GM21526 (cell line): ENCODE data around the gene FA2H.
"Not testable (repeated sequence)": the region's sequence is repeated elsewhere in the genome, so short reads cannot be mapped to it uniquely, and the experiment has no call there.

Source experiments
- ATAC-seq: cut with Tn5 transposase; IDR thresholded peaks from one replicate; pipeline ENCODE4 v1.9.1; 2021; ENCODE audit warnings: moderate library complexity; ENCODE audit not compliant: unreplicated experiment, low FRiP score

FA2H gene

DNA sequence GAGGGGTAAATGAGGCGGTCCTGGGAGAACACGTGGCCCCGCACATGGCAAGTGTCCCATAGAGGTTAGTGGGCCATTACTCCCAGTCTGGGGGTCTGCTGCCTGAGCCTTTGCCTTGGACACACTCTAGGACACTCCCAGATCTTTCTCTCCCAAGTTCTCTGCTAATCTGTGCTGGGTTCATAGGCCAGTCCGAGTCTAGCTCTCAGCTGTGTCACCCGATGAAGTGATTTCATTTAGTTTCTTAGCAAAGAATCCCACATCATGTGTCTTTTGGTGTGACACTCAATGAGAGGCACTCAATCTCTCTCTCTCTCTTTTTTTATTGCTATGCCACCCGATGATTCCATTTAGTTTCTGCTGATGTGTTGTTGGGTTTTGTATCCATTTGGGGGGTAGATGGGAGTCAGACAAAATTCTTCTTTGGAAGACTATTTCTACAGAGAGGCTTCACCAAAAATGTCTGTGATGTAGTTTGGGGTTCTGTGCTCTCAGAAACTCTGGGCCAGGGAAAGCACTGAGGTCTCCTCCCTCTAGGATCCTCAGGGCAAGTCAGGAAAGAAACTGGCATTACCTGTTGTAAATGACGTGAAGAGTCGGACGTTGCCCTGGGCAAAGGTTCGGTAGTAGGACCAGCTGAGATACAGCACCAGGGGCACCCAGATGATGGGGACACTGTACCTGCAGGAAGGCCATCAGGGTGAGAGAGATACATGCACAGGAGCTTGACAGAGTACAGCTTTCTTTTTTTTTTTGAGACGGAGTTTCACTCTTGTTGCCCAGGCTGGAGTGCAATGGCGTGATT is 48.8 kb downstream of the FA2H start:
- no peak for ATAC-seq

DNA sequence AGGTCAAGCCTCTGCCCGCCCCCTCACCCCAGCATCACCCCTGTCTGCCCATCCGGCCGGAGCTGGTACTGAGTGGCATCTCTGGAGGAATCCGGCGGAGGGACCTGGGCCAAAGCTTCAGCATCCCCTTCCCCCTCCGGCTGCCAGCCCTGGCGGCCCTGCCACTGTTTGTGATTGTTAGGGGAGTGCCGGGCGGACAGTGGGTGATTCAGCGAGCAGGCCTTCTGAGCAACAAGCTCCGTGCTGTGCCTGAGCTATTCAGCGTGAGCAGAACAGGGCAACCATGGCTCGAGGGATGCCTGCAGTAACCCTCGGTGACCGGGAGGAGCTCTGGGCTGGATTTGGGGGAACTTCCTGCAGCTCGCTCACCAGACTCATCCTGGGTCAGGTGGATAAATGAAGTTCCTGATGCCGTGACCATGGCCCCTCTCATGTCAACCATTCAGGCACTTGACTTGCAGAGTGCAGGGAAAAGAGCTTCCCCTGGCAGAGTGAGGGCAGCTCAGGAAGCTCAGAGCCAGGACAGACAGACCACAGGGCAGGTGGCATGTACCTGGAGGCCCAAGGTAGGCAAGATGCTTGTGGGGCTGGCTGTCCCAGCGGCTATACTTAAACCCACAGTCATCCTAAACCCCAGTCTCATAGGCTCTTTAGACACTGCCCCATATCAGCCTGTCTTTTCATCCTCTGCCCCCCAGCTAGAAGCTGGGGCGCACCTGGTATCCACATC is 49.6 kb downstream of the FA2H start:
- no peak for ATAC-seq

GRCh38 chr16:74723256-74723655 is 51.4 kb downstream of the FA2H start:
- no peak for ATAC-seq

GRCh38 chr16:74722156-74722555 is 52.5 kb downstream of the FA2H start:
- ATAC-seq = not testable (repeated sequence)

DNA sequence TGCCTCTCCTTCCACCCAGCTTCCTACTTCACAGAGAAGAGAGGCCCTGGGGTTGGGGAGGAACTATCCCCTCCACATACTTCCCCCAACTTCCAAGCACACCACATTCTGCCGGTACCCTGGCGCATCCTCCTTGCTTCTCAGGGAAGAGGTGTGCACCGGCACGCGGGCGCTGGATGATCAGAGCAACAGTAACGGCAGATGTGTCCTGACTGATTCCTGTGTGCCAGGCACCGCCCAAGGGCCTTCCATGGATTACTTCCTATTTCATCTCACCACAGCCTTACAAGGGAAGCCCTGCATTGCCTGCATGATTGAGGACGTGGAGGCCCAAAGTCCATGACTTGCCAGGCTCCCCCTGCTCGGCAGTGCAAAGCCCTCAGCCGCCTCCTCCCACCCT is 52.9 kb downstream of the FA2H start:
- ATAC-seq = no peak

DNA sequence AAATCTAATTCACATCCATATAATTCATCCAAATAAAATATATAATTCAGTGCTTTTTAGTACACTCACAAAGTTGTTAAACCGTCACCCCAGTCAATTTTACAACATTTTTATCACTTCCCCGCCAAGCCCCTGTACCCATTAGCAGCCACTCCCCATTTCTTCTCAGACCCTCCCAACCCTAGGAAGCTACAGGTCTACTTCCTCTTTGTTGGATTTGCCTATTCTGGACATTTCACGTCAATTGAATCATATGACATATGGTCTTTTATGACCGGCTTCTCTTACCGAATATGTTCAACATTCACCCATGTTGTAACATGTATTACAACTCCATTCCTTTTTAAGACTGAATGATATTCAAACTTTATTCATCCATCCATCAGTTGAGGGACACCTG is 54.0 kb downstream of the FA2H start:
- no peak for ATAC-seq

DNA sequence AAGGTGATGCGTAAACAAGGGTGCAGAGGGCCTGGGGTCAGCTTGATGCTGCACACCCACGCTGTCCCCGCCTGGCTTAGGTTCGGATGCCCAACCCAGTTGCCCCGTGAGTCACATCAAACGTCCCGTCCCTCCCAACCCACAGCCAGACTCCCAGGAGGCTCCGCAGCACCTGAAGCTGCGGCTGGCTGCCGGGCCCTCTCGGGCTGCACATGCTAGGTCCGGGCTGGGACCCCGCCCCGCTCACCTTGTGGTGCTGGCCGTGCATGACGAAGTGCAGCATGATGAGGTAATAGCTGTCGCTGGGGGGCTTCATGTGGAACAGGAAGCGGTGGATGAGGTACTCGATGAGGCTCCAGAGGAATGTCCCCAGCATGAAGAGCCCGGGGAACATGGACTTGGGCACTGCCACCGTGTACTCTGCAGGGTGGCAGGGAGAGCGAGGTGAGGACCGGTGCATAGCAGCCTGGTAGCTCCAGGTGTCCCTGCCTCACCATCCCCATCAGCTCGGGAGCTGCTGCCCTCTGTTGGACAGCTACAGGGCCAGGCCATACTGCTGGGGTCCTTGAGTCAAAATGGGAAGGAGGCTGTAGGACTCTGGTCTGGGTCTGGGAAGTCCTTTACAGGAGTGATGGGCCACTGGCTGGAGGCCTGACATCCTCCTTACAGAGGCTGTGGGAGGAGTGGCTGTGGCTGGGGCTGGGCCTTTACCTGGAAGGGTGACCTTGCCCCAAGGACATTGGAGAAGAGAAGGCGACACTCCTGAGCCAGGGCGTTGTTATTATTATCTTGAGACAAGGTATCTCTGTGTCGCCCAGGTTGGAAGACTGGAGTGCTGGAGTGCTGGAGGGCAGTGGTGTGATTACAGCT is 55.6 kb downstream of the FA2H start:
- no peak for ATAC-seq

DNA sequence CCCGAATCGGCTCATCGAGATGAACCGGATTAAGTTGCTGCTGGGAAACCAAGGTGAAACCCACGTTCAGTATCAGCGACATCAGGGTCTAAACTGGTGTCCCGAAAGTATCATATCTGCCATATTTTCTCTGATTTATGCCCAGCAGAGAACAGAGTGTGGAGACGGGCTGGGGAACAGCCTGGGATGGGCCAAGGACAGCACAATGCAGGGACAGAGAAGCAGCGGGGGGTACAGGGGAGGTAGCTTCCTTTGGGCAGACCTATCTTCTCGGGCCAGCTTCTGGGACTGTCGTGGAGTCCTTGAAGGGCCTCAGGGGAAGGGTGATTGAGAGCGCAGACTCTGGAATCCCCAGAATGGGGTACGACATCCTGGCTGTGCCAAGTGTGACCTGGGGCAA is 56.5 kb downstream of the FA2H start:
- no peak for ATAC-seq

- ATAC-seq = no peak
Observed at GRCh38 chr16:74717367-74717766, 57.3 kb downstream of the FA2H start.

DNA sequence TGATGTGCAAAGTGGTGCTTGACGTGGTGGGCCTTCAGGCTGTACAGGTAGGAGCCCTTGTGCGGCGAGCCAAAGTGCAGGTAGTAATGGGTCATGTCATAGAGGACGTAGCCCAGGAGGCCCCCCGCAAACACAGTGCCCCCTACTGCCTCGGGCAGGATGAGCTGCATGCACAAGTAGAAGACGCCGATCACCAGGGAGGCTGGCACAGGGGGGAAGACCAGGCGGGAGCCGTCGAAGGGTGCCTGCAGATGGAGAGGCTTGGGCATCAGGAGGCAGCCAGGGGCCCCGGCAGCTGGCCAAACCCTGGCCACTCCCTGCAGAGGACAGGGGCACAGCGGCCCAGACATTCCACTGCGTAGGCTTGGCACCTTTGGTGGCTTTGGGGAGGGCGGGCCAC is 58.3 kb downstream of the FA2H start:
- no peak for ATAC-seq

DNA sequence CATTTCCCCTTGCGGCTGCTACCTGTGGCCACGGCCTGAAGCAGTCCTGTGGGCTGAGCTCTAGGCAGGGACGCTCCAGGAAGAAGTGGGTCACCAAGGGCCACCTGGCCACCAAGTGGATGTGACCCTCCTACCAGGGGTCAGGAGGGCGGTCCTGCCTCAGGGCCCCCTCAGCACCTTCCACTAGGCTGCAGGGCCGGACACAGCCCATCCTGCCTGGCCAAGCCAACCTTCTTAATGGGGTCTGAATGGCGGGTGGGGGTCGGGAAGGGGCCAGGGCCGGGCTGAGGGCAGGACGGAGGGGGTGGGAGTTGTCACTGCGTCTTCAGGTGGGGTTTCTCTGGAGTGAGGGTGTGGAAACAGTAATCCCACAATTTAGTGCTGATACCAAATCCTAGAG is 60.7 kb downstream of the FA2H start:
- ATAC-seq = no peak

- ATAC-seq = no peak
Observed at GRCh38 chr16:74713325-74713724, 61.3 kb downstream of the FA2H start.

- no peak for ATAC-seq
Observed at GRCh38 chr16:74711938-74712337, 62.7 kb downstream of the FA2H start.

DNA sequence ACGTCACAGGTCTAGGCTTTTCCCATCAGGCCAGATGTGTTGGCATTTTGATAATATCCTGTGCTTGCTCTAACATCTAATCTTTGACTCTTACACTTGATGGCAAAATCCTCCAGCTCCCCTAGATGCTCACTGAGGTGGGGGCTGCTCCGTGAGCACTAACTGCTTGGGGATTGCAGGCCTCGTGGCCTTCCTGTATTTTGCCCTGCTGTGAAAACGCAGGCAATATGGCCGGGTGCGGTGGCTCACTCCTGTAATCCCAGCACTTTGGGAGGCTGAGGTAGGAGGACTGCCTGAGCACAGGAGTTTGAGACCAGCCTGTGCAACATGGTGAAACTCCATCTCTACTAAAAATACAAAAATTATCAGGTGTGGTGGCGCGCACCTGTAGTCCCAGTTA is 64.2 kb downstream of the FA2H start:
- ATAC-seq = no peak

- peak; percentile 83 for ATAC-seq
Observed at GRCh38 chr16:74709441-74709877, 65.2 kb downstream of the FA2H start.

DNA sequence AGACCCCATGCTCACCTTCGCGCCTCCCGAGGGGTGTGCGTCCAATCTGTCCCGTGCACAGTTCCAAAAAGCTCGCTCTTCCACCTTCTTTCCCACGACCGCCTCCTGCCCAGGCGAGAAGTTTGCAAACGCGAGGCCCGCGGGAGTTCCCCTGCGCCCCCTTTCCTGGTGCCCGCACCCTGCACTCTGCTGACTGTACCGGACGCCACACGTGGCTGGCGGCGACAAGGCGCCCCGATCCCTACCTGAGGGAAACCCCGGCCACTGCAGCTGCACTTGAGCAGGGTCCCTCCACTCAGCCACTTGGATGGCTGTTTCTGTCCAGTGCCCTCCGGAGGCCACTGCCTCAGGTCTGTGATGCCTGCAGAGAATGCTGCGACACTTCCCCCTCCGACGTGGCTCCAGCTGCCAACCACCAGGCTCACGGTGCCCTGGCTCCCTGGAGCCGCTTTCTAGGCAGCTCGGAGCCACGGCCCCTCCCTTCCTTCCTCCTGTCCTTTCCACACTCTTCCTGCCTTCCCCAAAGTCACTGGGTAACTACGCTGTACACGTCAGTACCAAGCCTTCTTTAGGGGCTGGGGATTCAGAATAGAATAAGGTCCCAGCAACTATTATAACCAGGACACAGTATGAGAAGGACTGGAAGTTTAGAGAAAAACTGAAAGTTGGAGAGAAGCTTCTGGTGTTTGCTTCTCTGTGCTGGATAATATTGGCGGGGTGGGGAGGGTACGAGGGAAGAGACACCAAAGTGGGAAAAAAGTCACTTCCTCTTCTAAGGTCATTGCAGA is 74.0 kb downstream of the FA2H start, which contains the start of gene MLKL:
MLKL (minus strand) TSS at position 425 of the 788 bp plus-strand sequence. CDS start 5,105 bp downstream, outside the sequence.
- peak; percentile 44 for ATAC-seq

- ATAC-seq = no peak
Observed at GRCh38 chr16:74700116-74700437, 74.5 kb downstream of the FA2H start.

DNA sequence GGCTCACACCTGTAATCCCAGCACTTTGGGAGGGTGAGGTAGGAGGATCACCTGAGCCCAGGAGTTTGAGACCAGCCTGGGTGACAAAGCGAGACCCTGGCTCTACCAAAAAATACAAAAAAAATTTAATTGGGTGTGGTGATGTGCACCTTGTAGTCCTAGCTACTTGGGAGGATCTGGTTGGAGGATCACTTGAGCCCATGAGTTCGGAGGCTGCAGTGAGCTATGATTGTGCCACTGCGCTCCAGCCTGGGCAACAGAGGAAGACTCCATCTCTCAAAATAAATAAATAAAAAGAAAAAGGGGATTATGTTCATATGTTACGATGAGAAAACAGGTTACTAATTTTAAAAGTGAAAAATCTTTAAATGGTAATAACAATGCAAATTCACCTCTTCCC is 75.0 kb downstream of the FA2H start:
- ATAC-seq = no peak

GRCh38 chr16:74698222-74698621 is 76.4 kb downstream of the FA2H start:
- ATAC-seq = no peak
